Gastroesophageal sphincter (tissue), 3 donors: ENCODE data around the gene PRH1.

Experiments
- CTCF ChIP-seq, 4 experiments: fragments of 200-600 bp in 2 of 4; fragments of 450-650 bp in 2 of 4; sonication (generic) in 1 of 4; IDR thresholded peaks; one replicate each; pipeline ENCODE4 v1.5.1; 2017 to 2019; ENCODE audit warnings: antibody characterized with exemption in 4 of 4, mild to moderate bottlenecking in 2 of 4, moderate library complexity in 2 of 4
- POLR2AphosphoS5 ChIP-seq: sonication (generic); formaldehyde crosslinking; IDR thresholded peaks from one replicate; pipeline ENCODE4 v1.6.1; 2017; ENCODE audit warnings: antibody characterized with exemption

GRCh38 chr12:10901427-10901826 lies 17.4 kb upstream of the PRH1 start:
- TF ChIP-seq POLR2AphosphoS5 (no peak), CTCF (IDR thresholded peaks at IDR 0.05) (no peak)
